Right forelimb (tissue), 1 donor: ENCODE measurements around the gene RNF168.
A peak's percentile ranks its signal among the peaks of the same experiment; 100 is the strongest.
"Not testable (repeated sequence)": the region's sequence is repeated elsewhere in the genome, so short reads cannot be mapped to it uniquely, and the experiment has no call there.

ENCODE experiments used
- DNase-seq: peaks from one replicate; pipeline ENCODE4 v3.0.0-alpha.2; 2018

Gene RNF168, protein sequence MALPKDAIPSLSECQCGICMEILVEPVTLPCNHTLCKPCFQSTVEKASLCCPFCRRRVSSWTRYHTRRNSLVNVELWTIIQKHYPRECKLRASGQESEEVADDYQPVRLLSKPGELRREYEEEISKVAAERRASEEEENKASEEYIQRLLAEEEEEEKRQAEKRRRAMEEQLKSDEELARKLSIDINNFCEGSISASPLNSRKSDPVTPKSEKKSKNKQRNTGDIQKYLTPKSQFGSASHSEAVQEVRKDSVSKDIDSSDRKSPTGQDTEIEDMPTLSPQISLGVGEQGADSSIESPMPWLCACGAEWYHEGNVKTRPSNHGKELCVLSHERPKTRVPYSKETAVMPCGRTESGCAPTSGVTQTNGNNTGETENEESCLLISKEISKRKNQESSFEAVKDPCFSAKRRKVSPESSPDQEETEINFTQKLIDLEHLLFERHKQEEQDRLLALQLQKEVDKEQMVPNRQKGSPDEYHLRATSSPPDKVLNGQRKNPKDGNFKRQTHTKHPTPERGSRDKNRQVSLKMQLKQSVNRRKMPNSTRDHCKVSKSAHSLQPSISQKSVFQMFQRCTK

DNA sequence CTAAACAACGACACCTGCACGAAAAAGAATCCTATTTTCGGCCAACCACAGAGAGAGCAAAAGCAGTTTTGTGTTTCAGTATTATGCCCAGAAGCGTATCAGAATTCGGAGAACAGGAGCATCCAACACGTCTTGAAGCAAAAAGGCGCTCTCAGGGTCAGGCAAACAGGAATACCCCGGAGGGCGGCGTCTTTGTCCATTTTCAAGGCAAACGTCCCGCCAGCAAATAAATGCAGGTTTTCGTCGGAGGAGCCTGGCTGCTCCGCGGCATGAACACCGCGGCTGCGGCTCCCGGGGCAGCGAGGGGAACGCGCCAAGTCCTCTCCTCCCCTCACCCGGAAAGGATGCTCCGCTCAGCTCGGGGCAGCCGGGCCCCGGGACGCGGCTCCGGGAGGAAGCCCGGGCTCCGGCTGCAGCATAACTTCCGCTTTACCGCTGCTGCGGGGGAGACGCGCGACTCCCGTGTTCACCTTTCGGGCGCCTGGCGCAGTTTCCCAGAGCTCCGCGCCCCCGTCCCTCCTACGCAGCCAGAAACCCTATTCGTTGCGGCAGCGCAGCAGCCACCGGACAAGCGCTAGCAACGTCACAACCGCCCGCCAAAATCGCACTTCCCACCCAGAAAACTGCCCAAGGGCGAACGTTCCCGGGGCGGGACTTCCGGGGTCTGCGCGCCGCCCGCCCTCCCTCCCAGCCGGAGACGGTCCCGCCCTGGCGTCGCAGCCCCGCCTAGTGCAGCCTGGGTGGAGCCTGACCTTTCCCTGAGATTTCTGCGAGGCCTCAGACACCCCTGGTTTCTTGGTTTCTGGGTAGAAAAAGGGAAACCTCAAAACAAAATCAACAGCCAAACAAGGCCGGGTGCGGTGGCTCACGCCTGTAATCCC, at the start of gene RNF168:
TSS of gene RNF168 (minus strand) at position 573 of the 881 bp plus-strand sequence. CDS start 595 bp downstream, outside the sequence.
- DNase-seq: peak; percentile 97

DNA sequence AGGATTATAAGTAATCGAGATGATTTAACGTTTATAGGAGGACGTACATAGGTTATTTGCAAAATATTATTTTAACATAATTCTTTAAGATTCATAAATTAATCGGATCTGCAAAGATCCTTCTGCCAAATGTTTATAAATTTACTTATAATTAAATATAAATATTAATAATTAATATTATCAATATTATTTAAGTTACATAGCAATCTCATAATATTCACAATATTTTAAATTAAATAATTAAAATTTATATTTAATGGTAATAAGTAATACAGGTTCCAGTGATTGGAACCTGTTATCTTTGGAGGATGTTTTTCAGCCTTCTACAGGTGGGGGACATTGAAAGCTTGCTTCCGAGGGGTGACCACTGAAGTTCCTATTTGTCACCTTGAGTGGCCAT, 48.7 kb upstream of the RNF168 start:
- no peak for DNase-seq

DNA sequence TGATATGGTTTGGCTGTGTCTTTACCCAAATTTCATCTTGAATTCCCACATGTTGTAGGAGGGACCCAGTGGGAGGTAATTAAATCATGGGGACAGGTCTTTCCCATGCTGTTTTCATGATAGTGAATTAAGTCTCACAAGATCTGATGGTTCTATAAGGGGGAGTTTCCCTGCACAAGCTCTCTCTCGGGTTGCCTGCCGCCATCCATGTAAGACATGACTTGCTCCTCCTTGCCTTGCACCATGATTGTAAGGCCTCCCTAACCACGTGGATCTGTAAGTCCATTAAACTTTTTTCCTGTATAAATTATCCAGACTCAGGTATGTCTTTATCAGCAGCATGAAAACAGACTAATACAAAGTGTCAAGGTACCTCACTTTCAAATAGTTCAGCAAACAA, 46.6 kb upstream of the RNF168 start:
- DNase-seq: not testable (repeated sequence)

DNA sequence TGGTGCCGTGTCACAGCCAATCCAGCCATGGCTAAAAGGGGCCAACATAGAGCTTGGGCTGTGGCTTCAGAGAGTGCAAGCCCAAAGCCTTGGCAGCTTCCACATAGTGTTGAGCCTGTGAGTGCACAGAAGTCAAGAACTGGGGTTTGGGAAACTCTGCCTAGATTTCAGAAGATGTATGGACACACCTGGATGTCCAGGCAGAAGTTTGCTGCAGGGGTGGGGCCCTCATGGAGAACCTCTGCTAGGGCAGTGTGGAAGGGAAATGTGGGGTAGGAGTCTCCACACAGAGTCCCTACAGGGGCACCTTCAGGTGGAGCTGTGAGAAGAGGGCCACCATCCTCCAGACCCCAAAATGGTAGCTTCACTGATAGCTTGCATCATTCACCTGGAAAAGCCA, 45.7 kb upstream of the RNF168 start:
- DNase-seq: not testable (repeated sequence)

DNA sequence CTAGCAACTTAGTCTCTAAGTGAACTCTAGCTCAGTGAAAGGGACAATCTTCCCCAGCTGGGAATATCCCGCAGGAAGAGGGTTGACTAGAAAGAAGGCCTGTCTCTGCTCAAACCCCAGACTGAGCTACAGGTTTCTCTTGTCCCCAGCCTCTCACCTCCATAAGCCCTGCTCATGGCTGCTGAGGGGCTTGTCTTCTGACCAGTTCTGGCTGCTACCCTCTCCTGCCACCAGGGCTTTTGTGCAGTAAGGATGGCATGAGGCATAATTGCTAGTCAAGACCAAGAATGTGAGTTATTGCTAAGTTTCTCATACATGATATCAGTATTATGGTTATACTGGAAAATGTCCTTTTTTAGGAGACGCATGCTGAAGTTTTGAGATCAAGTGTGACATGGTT, 43.5 kb upstream of the RNF168 start:
- no peak for DNase-seq

DNA sequence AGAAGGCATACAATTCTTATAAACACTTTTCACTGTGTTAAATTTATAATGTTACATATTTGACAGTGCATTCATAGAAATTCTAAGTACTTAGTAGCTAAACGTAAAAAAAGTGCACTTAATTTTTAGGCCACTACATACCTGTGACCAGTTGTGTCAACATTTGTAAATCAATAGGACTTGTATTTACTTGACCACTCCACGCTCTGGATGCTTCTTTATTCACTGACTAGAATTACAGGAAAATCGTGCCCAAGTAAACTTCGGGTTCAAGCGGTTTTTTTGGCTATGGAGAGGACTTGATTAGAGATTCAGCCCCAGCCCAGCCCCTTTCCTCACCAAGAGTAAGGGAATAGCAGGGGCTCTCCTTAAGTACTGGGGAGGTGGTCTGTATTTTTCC, 43.0 kb upstream of the RNF168 start:
- no peak for DNase-seq

DNA sequence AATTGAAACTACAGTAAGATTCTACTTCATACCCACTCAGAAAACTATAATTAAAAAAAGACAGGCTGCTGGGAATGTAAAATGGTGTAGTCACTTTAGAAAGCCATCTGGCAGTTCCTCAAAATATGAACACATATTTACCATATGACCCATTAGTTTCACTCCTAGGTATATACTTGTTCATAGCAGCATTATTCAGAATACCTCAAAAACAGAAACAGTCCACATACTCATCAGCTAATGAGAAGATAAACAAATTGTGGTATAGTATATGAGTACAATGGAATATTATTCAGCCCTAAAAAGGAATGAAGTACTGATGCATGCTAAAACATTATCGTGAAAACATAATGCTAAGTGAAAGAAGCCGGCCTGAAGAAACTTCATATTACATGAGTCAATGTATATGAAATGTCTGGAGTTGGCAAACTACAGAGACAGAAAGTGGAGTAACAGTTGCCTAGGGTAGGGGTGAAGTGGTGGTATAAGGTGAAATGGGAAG, 41.0 kb upstream of the RNF168 start:
- DNase-seq: no peak

DNA sequence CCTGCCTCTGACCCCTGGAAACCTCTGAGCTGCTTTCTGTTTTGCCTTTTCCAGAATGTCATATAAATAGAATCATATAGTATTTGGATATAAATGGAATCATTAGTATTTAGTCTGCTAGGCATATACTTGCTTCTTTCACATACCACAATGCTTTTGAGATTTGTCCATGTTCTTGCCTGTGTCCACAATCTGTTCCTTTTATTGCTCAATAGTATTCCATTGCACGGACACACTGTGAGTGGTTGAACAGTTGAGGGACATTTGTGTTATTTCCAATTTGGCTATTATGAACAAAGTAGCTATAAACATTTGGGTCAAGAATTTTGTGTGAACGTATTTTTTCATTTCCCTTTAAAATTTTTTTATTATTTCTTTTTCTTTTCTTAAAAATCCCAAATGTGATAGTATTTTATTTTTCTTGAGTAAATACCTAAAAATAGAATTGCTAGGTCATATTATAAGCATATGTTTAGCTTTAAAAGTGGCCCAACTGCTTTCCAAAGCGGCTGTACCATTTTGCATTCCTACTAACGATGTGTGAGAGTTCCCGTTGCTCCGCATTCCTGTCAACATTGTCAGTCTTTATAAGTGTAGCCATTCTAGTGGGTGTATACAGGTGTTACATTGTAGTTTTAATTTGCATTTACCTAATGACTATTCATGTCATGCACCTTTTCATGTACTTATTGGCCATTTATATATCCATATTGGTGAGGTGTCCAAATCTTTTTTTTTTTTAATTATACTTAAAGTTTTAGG, 38.3 kb upstream of the RNF168 start:
- DNase-seq: no peak

DNA sequence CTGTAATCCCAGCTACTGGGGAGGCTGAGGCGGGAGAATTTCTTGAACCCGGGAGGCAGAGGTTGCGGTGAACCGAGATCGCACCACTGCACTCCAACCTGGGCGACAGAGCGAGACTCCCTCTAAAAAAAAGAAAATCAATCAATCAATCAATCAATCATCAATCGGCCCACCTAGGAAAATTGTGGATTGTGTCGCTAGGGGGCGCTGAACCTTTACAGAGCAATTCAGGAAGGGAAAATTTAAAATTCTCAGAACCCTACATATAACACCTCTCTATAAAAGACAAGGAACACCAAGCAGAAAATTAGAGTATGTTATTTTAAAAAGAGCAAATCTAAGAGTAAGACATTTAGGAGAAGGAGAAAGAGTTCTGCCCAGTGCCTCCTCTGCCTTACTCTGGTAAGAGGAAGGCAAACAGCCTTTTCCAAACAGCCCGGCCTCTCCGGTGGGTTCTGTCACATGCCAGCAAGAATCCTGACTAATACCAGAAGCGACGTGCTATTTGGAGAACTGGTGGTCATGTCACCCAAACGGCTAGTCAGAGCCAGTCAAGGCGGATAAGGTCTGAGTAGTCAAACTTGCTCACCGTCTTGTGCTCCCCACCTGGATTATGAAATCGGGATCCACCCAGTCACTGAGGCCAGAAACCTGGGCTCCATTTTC, 33.9 kb upstream of the RNF168 start:
- no peak for DNase-seq

DNA sequence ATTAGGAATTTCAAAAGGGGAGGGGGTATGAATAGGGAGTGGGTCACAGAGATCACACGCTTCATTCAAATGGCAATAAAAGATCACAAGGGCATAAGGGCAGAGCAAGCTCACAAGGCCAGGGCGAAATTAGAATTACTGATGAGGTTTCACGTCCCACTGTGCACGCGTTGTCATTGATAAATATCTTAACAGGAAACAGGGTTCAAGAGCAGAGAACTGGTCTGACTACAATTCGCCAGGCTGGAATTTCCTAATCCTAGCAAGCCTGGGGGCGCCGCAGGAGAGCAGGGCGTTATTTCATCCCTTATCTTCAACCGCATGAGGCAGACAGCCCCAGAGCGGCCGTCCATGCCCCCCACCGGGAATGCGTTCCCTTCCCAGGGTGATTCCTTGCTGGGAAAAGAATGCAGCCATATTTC, 29.7 kb upstream of the RNF168 start:
- DNase-seq: no peak

DNA sequence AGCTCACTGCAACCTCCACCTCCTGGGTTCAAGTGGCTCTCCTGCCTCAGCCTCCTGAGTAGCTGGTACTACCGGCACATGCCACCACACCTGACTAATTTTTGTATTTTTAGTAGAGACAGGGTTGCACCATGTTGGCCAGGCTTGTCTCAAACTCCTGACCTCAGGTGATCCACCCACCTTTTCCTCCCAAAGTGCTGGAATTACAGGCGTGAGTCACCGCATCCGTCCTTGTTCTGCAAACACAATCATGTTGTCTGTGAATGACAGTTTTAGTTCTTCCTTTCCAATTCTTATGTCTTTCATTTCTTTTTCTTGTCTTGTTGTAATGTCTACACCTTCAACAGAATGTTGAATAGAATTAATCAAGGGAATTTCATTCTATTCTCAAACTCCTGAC, 27.9 kb upstream of the RNF168 start:
- no peak for DNase-seq

DNA sequence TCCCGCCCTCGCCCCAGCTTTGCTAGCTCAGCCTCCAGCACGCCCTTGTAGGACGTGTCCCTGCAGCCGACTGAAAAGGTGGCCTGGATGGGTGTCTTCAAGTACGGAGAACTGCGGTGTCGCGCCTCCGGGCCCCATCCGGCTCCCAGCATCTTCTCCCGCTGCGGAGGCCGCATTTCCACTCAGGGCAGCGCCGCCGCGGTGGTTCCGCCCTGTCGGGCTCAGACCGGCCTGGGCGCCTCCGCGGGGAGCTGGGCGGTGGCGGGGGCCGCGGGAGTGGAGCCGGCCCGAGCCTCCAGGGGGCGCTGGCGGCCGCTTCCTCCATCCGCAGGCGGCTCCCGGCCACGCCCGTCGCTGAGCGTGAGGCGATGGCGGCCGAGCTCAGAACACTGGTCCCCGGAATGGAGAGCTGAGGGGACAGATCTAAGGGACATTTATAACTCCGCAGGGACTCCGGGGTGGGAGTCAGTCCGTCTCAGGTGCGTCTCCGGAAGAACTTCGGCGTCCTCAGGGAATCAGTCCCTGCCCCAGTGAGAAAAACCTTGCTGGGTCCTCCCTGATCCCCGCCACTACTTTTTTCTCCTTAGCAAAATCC, 25.2 kb upstream of the RNF168 start:
- peak; percentile 63 for DNase-seq

DNA sequence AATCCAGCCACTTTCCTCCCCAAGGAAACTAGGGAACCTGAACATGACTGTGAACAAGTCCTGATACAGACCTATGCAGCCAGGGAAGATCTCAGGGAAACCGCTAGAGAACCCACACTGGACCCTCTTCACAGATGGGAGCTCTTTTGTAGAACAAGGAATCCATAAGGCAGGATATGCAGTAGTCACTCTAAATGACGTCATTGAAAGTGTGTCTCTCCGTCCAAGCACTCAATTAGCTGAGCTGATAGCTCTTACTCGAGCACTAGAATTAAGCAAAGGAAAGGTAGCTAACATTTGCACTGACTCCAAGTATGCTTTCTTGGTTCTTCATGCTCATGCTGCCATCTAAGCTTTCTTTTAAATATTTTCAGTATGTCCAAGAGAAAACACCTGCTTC, 21.6 kb upstream of the RNF168 start:
- DNase-seq: no peak

DNA sequence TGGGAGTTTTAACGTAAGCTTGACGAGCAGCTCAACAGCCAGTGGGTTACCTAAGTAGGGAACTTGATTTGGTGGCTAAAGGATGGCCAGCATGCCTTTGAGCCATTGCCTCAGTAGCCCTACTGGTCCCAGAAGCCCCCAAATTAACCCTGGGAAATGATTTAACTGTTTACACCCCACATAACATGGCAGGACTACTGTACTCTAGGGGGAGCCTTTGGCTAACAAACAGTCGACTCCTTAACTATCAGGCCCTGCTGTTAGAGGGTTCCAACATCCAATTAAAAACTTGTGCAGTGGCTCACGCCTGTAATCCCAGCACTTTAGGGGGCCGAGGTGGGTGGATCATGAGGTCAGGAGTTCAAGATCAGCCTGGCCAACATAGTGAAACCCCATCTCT, 21.0 kb upstream of the RNF168 start:
- DNase-seq: no peak

DNA sequence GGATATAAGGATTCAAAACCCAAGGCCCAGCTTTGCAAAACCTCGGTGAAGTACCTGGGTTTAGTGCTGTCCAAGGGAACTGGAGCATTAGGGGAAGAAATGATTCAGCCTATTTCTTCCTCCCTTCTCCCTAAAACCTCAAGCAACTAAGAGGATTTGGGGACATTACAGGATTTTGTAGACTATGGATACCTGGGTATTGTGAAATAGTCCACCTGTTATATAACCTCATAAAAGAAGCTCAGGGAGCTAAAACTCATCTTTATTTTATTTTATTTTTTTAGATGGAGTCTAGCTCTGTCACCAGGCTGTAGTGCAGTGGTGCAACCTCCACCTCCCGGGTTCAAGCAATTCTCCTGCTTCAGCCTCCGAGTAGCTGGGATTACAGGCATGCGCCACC, 20.3 kb upstream of the RNF168 start:
- no peak for DNase-seq

DNA sequence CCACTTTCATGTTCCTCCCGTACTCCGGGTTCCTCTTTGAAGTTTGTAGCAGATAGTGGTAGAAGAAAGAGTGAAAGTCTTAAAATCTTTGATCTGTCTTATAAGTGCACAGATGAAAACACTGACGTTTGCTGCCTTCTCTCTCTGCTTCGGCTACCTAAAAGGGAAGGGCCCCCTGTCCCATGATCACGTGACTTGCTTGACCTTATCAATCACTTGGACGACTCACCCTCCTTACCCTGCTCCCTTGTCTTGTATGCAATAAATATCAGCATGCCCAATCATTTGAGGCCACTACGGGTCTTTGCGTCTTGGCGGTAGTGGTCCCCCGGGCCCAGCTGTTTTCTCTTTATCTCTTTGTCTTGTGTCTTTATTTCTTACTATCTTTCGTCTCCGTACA, 17.7 kb upstream of the RNF168 start:
- DNase-seq: not testable (repeated sequence)

DNA sequence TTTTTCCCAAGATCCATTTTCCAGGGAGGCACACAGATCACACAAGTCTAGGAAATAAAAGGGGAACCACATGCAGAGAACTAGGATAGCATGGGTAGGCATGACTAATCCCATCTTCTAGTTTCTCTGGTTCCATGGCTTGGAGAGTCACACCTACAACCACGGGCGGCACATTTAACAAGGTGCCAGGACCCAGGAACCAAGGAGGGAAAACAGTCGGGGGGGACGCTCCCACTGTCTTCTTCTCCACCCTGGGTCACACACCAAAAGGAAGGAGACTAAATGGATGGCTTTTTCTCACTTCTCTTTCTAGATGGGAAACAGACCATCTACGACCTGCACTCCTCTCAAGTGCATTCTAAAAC, 16.1 kb upstream of the RNF168 start:
- no peak for DNase-seq

DNA sequence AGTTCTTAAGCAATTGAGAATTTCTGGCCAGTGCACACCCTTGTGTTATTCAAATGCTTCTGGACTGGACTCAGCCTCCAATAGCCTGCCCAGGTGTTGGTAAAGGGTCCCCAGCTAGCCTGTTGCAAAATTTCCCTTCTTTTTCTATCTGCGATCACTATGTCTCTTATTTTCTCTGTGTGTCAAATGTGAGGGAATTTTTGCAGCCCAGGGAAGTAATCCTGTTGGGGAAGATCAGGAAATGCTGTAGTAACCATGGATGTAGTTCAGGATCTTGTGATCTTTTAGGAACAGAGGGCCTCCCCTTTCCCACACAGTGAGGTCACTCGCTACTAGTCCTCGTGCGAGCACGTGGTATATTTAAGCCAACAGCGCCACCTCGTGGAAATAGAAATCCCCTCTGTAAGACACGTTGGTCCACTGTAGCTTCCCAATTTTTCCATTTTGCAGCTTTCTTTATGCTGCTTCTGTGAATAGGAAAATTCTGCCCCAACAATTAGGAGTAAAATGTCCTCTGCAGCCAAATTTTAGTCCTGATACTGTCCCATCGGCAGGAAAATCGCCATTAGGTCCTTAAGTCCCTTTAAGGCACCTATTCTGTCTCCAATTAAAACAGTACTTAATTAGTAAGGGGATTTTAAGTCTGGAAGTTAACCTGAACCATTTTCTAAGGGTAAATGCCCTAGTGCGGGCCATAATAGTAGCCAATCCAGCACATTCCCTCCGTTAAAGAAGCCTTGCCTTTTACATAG, 15.6 kb upstream of the RNF168 start:
- DNase-seq: no peak

DNA sequence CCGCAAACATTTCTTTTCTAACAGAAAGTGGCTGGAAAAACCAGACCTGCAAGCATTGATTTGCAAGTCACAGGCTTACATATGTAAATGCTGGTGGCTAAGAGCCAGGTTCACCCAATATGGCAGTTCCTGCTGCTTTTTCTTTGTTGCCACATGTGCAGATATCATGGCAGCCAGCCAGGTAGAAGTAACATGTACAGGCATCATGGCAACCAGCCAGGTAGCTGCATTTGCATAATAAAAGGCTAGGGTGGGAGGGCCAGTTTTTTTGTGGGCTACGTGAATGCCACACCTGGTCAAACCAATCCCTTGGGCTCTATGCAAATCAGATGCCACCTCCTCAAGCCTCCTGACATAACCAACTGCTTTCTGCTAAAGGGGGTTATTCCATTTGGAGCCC, 14.4 kb upstream of the RNF168 start:
- DNase-seq: no peak

DNA sequence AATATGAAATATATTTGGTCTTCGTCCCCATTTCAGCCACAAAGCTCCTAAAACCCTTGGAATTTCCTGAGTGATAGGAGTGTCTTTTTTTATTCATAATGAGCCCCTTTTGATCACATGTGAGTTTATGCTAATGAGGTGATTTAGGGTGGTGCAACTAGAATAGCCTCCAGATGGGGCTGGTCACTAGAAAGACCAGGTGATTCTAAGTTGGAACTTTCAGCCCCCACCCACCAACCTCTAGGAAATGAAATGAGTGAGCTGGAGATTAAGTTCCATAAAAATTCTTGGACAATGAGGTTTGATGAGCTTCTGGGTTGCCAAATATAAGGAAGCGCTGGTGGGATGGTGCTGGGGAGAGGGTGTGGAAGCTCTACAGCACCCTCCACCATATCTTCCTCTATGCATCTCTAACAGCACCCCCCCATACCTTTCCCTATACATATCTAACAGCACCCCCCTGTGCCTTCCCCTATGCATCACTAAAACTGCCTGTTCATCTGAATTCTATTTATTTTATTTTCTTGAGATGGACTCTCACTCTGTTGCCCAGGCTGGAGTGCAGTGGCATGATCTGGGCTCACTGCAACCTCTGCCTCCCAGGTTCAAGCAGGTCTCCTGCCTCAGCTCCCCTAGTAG, 13.7 kb upstream of the RNF168 start:
- DNase-seq: no peak
